Measurements from ENCODE around the gene MS4A2.

Gene MS4A2

GRCh38 chr11:60143768-60144167 is 55.3 kb downstream of the MS4A2 start:
- Histone ChIP-seq H4K20me1 (ENCODE audit: low read depth, low read length) (no peaks in the 10 kb centered on the region), H2AFZ (ENCODE audit: low read depth, low read length, severe bottlenecking) (no peak overlapping the region), H3K36me3 (ENCODE audit: low read length) (no peaks in the 10 kb centered on the region), H3K9me2 (replicated peaks; ENCODE audit: insufficient read depth, low read length) (no peaks in the 10 kb centered on the region), H3K79me2 (ENCODE audit: insufficient read depth, low read length) (no peaks in the 10 kb centered on the region), H3K9ac (ENCODE audit: low read length) (no peak overlapping the region), H3K9me3 (ENCODE audit: insufficient read depth, low read length) (no peaks in the 10 kb centered on the region), H3K4me2 (ENCODE audit: low read depth, low read length, poor library complexity, severe bottlenecking) (no peak overlapping the region), H3K27me3 (ENCODE audit: low read length) (no peaks in the 10 kb centered on the region), H3K4me3 (ENCODE audit: insufficient read depth, low read length, poor library complexity, severe bottlenecking) (no peak overlapping the region), H3K27ac (ENCODE audit: low read depth, low read length) (no peak overlapping the region), H3F3A (ENCODE audit: insufficient read depth) (no peaks in the 10 kb centered on the region)
- TF ChIP-seq EZH2phosphoT487 (conservative IDR thresholded peaks at IDR 0.05; ENCODE audit: low read length) = no peak
- no peak for TF ChIP-seq CTCF (IDR thresholded peaks at IDR 0.05; ENCODE audit: insufficient read depth, low read length, poor library complexity, severe bottlenecking)

DNA sequence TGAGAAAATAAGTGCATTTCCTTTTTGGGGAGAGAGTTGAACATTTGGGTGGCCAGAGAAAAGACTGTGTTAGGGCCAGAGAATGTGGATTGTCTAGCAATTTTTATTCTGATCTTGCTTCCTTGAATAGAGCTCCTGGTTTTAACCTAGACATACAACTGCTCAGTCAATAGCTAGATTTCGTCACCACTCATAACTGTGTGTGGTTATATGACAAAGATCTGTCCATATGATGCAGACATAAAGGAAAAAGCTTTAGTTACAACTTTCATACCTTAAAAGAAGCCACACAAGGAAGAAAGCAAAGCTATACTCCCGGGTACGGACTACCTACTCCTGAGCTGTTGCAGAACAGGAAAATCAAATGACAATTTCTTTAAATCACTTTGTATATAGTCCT is 57.2 kb downstream of the MS4A2 start:
- no peaks in the 10 kb centered on the region for H3K36me3 ChIP-seq (ENCODE audit: low read length)
- H3K27ac ChIP-seq (ENCODE audit: low read depth, low read length) = no peak overlapping the region
- H3K4me2 ChIP-seq (ENCODE audit: low read depth, low read length, poor library complexity, severe bottlenecking) = no peak overlapping the region
- no peaks in the 10 kb centered on the region for H3K79me2 ChIP-seq (ENCODE audit: insufficient read depth, low read length)
- H2AFZ ChIP-seq (ENCODE audit: low read depth, low read length, severe bottlenecking) = no peak overlapping the region
- no peaks in the 10 kb centered on the region for H3F3A ChIP-seq (ENCODE audit: insufficient read depth)
- no peak overlapping the region for H3K9ac ChIP-seq (ENCODE audit: low read length)
- no peaks in the 10 kb centered on the region for H3K9me3 ChIP-seq (ENCODE audit: insufficient read depth, low read length)
- TF ChIP-seq CTCF (IDR thresholded peaks at IDR 0.05; ENCODE audit: insufficient read depth, low read length, poor library complexity, severe bottlenecking) = no peak
- no peak for TF ChIP-seq EZH2phosphoT487 (conservative IDR thresholded peaks at IDR 0.05; ENCODE audit: low read length)
- H3K4me3 ChIP-seq (ENCODE audit: insufficient read depth, low read length, poor library complexity, severe bottlenecking) = no peak overlapping the region
- H3K9me2 ChIP-seq (replicated peaks; ENCODE audit: insufficient read depth, low read length) = no peaks in the 10 kb centered on the region
- H4K20me1 ChIP-seq (ENCODE audit: low read depth, low read length) = no peaks in the 10 kb centered on the region
- no peaks in the 10 kb centered on the region for H3K27me3 ChIP-seq (ENCODE audit: low read length)
